Measurements from ENCODE around the gene GUCA1A.

DNA sequence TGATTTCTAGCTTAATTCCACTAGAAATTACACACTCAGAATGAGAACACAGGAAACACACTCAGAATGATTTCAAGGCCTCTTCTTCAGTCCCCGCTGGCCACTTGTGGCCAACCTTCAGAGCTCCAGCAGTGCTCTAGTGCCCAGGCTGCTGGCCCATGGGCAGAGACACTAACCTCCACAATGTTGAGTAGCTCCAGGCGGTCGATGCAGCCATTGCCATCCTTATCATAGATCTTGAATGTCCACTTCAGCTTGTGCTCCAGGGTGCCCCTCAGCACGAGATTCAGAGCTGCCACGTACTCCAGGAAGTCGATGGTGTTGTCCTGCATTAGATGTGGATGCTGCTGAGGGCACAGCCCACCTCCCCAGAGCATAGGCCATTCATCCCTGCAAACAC lies 15.2 kb downstream of the GUCA1A start:
- TF ChIP-seq, protein P1, sequence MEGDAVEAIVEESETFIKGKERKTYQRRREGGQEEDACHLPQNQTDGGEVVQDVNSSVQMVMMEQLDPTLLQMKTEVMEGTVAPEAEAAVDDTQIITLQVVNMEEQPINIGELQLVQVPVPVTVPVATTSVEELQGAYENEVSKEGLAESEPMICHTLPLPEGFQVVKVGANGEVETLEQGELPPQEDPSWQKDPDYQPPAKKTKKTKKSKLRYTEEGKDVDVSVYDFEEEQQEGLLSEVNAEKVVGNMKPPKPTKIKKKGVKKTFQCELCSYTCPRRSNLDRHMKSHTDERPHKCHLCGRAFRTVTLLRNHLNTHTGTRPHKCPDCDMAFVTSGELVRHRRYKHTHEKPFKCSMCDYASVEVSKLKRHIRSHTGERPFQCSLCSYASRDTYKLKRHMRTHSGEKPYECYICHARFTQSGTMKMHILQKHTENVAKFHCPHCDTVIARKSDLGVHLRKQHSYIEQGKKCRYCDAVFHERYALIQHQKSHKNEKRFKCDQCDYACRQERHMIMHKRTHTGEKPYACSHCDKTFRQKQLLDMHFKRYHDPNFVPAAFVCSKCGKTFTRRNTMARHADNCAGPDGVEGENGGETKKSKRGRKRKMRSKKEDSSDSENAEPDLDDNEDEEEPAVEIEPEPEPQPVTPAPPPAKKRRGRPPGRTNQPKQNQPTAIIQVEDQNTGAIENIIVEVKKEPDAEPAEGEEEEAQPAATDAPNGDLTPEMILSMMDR (conservative IDR thresholded peaks at IDR 0.05; ENCODE audit: low read length): no peak
- TF ChIP-seq EZH2phosphoT487 (IDR thresholded peaks at IDR 0.05; ENCODE audit: borderline replicate concordance, low read depth, low read length): no peak
